ENCODE data around the gene PRDX6.
A peak's percentile ranks its signal among the peaks of the same experiment; 100 is the strongest.

Gene PRDX6

DNA sequence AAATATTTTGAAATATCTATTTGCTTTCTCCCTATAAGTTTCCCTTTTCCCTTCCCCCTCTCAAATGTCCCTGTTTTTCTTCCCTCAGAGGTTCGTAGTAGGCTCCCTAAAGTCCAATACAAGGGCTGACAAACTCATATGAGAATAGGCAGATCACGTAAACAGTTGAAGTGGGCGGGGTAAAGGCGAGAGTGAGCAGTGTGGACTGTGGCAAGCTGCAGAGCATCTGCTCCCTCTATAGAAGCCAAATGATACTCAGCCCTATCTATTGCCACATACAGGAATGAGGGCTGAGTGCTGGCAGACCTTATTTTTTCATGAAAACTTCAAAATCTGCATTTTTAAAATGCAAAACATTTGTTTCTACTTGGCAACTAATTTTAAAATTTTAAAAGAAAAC lies 26.3 kb downstream of the PRDX6 start:
- no peak overlapping the region for H3K27ac ChIP-seq
- TF ChIP-seq, protein P1, sequence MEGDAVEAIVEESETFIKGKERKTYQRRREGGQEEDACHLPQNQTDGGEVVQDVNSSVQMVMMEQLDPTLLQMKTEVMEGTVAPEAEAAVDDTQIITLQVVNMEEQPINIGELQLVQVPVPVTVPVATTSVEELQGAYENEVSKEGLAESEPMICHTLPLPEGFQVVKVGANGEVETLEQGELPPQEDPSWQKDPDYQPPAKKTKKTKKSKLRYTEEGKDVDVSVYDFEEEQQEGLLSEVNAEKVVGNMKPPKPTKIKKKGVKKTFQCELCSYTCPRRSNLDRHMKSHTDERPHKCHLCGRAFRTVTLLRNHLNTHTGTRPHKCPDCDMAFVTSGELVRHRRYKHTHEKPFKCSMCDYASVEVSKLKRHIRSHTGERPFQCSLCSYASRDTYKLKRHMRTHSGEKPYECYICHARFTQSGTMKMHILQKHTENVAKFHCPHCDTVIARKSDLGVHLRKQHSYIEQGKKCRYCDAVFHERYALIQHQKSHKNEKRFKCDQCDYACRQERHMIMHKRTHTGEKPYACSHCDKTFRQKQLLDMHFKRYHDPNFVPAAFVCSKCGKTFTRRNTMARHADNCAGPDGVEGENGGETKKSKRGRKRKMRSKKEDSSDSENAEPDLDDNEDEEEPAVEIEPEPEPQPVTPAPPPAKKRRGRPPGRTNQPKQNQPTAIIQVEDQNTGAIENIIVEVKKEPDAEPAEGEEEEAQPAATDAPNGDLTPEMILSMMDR (conservative IDR thresholded peaks at IDR 0.05), result no peak

DNA sequence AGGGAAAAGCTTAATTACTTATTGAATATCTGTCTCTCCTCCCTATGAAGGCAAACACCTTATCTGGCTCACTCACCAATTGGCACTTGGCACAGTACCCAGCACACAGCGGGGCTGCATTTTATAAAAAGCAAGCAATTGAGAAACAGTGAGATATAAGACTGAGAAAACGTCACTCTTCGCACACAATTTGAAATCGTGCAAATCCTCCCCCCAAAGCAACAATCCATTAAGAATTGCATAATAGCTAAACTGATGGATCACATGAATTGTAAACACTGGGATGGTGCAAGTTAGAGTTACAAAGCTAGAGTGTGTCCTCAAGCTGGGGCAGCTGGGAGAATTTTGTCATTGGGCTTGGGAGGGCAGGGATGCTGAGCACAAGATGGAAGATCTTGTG lies 27.1 kb downstream of the PRDX6 start:
- TF ChIP-seq, protein P1 (conservative IDR thresholded peaks at IDR 0.05), result no peak
- no peak overlapping the region for H3K27ac ChIP-seq

DNA sequence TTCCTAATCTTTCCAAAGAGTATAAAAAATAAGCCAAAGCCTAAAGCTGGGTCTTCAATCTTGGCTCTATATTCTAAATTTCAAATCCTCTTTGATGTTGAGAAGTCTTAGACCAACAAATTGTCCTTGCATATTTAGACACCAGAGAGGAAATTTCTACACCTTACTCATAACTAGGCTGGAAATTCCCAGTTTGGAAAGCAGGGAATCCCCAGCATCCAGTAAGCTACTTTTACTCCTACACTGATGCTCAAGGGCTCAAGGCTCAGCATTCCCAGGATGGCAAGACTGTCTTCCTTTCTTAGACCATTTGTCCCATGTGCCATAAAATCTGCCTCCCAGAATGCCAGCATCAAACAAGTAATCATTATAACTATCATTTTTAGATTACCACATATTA lies 28.3 kb downstream of the PRDX6 start:
- H3K27ac ChIP-seq, result no peak overlapping the region
- TF ChIP-seq, protein P1 (conservative IDR thresholded peaks at IDR 0.05), result no peak

DNA sequence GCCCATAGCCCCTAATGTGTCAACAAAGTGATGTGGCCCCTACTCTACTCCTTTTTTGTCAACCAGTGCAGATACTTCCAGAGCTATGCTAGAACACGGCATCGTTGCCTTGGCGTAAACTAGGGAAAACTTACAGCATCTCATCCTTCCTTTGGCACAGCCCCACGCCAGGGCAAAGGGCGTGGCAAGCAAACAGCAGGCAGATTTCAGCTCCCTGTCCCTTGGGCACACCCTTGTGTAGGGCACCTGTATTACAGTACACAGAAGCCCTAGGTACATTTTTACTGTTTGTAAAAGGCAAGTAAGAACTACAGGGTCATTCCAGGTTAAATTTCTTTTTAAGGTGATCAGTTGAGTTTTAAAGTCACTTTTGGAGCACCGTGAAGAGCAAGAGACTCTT lies 29.3 kb downstream of the PRDX6 start:
- TF ChIP-seq, protein P1 (conservative IDR thresholded peaks at IDR 0.05), result peak; percentile 42; the same call in 1 of the 2 replicates
- H3K27ac ChIP-seq, result peak overlapping the region; percentile 52

DNA sequence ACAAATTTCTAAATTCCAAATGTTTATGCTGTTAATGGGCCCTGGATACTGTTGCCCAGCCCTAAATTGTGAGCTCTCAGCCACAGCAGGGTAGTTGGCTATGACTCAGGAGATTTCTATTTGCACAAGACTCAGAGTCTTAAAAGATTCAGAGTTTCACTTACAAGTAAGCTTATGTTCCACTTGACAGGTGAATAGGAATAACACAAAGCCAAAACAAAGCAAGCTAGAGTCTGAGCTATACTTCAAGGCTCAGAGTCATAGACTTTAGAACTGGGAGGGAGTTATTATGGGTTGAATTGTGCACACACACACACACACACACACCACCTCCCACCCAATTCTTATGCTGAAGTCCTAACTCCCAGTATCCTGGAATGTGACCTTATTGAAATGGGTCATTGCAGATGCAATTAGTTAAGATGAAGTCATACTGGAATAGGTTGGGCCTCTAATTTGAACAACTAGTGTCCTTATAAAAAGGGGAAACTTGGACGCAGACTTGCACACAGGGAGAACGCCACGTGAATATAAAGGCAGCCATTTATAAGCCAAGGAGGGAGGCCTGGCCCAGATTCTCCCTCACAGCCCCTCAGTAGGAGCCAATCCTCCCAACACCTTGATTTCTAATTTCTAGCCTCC lies 30.2 kb downstream of the PRDX6 start:
- TF ChIP-seq, protein P1 (conservative IDR thresholded peaks at IDR 0.05), result no peak
- peak overlapping the region; percentile 52 for H3K27ac ChIP-seq

DNA sequence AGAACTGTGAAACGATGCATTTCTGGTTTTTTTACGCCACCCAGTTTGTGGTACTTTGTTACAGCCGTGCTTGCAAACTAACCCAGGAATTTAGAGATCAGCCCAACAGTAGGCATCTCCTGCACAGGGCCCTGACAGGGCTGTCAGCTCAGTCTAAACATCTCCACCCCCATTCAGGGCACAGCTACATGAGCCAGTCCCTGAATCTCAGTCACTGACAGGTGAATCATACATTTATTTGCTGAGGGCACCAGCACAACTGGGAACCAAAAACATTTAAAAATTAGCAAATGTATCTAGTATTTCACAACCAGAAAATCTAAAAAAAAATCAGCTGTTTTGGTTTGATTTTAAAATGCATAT lies 30.7 kb downstream of the PRDX6 start:
- TF ChIP-seq, protein P1 (conservative IDR thresholded peaks at IDR 0.05), result no peak
- peak overlapping the region; percentile 52 for H3K27ac ChIP-seq

DNA sequence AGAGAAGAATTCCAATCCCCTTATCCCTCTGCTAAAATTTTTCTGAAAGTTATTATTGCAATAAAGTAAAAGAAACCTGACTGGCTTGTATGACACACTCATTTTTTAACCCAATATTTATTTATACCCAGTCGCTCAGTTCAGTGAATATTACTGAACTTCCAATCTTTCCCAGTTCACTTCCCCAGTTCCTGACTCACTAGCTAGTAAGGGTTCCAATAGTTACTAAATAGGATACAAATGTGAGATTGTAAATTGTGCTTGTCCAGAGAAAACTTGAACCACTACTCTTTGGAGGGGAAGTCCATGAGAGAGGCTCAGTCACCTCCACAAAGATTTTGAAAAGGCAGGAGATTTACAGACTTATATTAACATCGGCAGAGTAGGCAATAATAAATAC lies 31.4 kb downstream of the PRDX6 start:
- TF ChIP-seq, protein P1 (conservative IDR thresholded peaks at IDR 0.05), result no peak
- peak overlapping the region; percentile 52; the same call in 1 of the 2 replicates for H3K27ac ChIP-seq
